PC-3 (cell line): ENCODE data around the gene CORT.

Experiments
- CTCF ChIP-seq: fragments of 300-600 bp; sonication (generic); conservative IDR thresholded peaks from 2 replicates; pipeline ENCODE4 v1.5.1; 2017; ENCODE audit warnings: antibody characterized with exemption, low read depth, mild to moderate bottlenecking, low read length
- EZH2 ChIP-seq: fragments of 300-600 bp; sonication (generic); IDR thresholded peaks from one replicate; pipeline ENCODE4 v1.6.1; 2017; ENCODE audit warnings: antibody characterized with exemption, mild to moderate bottlenecking, low read length; ENCODE audit not compliant: unreplicated experiment
- EZH2phosphoT487 ChIP-seq: fragments of 300-600 bp; sonication (generic); IDR thresholded peaks from 2 replicates; pipeline ENCODE4 v1.6.1; 2018; ENCODE audit warnings: mild to moderate bottlenecking, antibody characterized with exemption, low read length, borderline replicate concordance

- TF ChIP-seq CTCF (no peak), EZH2 (no peak), EZH2phosphoT487 (no peak)
These were observed 22.7 kb downstream of the CORT start, which contains the start of gene DFFA for GRCh38 chr1:10472220-10473144.
